Measurements from ENCODE around the gene UBR4.

UBR4 gene

GRCh38 chr1:19072285-19072981 lies 137.6 kb downstream of the UBR4 start:
- ChIA-PET POLR2A (no interaction called here), CTCF (interaction anchor here (0.7 to 1.6 kb wide), 4 partner anchors 121 to 162 kb away, joined by 3 to 5 read pairs (median 3); no protein-coding TSS in a partner anchor)
- DNase-seq (ENCODE audit: extremely low spot score), result no peak
- TF ChIP-seq NFRKB (IDR thresholded peaks at IDR 0.05) (no peak), ELF4 (IDR thresholded peaks at IDR 0.05) (no peak), LEF1 (IDR thresholded peaks at IDR 0.05; ENCODE audit: borderline replicate concordance) (no peak), FOXA1 (IDR thresholded peaks at IDR 0.05) (no peak), SP1 (IDR thresholded peaks at IDR 0.05) (no peak), PKNOX1 (IDR thresholded peaks at IDR 0.05) (no peak), SUZ12 (IDR thresholded peaks at IDR 0.05) (no peak), L3MBTL2 (conservative IDR thresholded peaks at IDR 0.05) (no peak), CTBP1 (IDR thresholded peaks at IDR 0.05; ENCODE audit: borderline replicate concordance) (no peak)

GRCh38 chr1:19071674-19072281 lies 138.3 kb downstream of the UBR4 start:
- TF ChIP-seq BHLHE40 (IDR thresholded peaks at IDR 0.05; ENCODE audit: borderline replicate concordance) (no peak), ELF4 (IDR thresholded peaks at IDR 0.05) (no peak), PKNOX1 (IDR thresholded peaks at IDR 0.05) (no peak), ZNF384 (IDR thresholded peaks at IDR 0.05) (no peak), LEF1 (IDR thresholded peaks at IDR 0.05; ENCODE audit: borderline replicate concordance) (no peak), TARDBP (IDR thresholded peaks at IDR 0.05) (no peak), FOXK2 (IDR thresholded peaks at IDR 0.05) (no peak), FOXA1 (IDR thresholded peaks at IDR 0.05) (no peak), NFRKB (IDR thresholded peaks at IDR 0.05) (no peak), SUZ12 (IDR thresholded peaks at IDR 0.05) (no peak), FOXM1 (IDR thresholded peaks at IDR 0.05; ENCODE audit: borderline replicate concordance) (no peak), CTBP1 (IDR thresholded peaks at IDR 0.05; ENCODE audit: borderline replicate concordance) (no peak), L3MBTL2 (conservative IDR thresholded peaks at IDR 0.05) (no peak)
- CTCF ChIA-PET, result interaction anchor here (0.7 to 1.6 kb wide), 2 partner anchors 121 to 159 kb away, joined by 3 to 5 read pairs; no protein-coding TSS in a partner anchor
- DNase-seq (ENCODE audit: extremely low spot score), result no peak
- POLR2A ChIA-PET, result no interaction called here

- CTCF ChIA-PET, result interaction anchor here (1.6 kb wide), 1 partner anchor 158 kb away, joined by 5 read pairs; no protein-coding TSS in a partner anchor
- TF ChIP-seq PKNOX1 (IDR thresholded peaks at IDR 0.05), result no peak
- no peak for TF ChIP-seq NFRKB (IDR thresholded peaks at IDR 0.05)
- no peak for TF ChIP-seq FOXA1 (IDR thresholded peaks at IDR 0.05)
- TF ChIP-seq SP1 (IDR thresholded peaks at IDR 0.05), result no peak
- TF ChIP-seq FOXM1 (IDR thresholded peaks at IDR 0.05; ENCODE audit: borderline replicate concordance), result no peak
- TF ChIP-seq BHLHE40 (IDR thresholded peaks at IDR 0.05; ENCODE audit: borderline replicate concordance), result no peak
- TF ChIP-seq FOXK2 (IDR thresholded peaks at IDR 0.05), result no peak
- TF ChIP-seq CTBP1 (IDR thresholded peaks at IDR 0.05; ENCODE audit: borderline replicate concordance), result no peak
- no peak for TF ChIP-seq LEF1 (IDR thresholded peaks at IDR 0.05; ENCODE audit: borderline replicate concordance)
- no peak for TF ChIP-seq ELF4 (IDR thresholded peaks at IDR 0.05)
- no peak for TF ChIP-seq L3MBTL2 (conservative IDR thresholded peaks at IDR 0.05)
- TF ChIP-seq TARDBP (IDR thresholded peaks at IDR 0.05), result no peak
- TF ChIP-seq HDGF (IDR thresholded peaks at IDR 0.05; ENCODE audit: borderline replicate concordance), result no peak
- TF ChIP-seq ZNF384 (IDR thresholded peaks at IDR 0.05), result no peak
- no peak for TF ChIP-seq SUZ12 (IDR thresholded peaks at IDR 0.05)
- TF ChIP-seq ARNT (IDR thresholded peaks at IDR 0.05), result no peak
- DNase-seq (ENCODE audit: extremely low spot score), result no peak
- POLR2A ChIA-PET, result no interaction called here
Measured at GRCh38 chr1:19070891-19071621, 139.0 kb downstream of the UBR4 start.

- TF ChIP-seq CTBP1 (IDR thresholded peaks at IDR 0.05; ENCODE audit: borderline replicate concordance) (no peak), NFRKB (IDR thresholded peaks at IDR 0.05) (no peak), TARDBP (IDR thresholded peaks at IDR 0.05) (no peak), ARNT (IDR thresholded peaks at IDR 0.05) (no peak), FOXA1 (IDR thresholded peaks at IDR 0.05) (no peak), FOXK2 (IDR thresholded peaks at IDR 0.05) (no peak), LEF1 (IDR thresholded peaks at IDR 0.05; ENCODE audit: borderline replicate concordance) (no peak), ZNF384 (IDR thresholded peaks at IDR 0.05) (no peak), FOXM1 (IDR thresholded peaks at IDR 0.05; ENCODE audit: borderline replicate concordance) (no peak), L3MBTL2 (conservative IDR thresholded peaks at IDR 0.05) (no peak), SP1 (IDR thresholded peaks at IDR 0.05) (no peak), HDGF (IDR thresholded peaks at IDR 0.05; ENCODE audit: borderline replicate concordance) (no peak), SUZ12 (IDR thresholded peaks at IDR 0.05) (no peak), ELF4 (IDR thresholded peaks at IDR 0.05) (no peak)
- CTCF ChIA-PET, result no interaction called here
- no peak for DNase-seq (ENCODE audit: extremely low spot score)
- POLR2A ChIA-PET, result no interaction called here
Measured at GRCh38 chr1:19070197-19070651, 139.8 kb downstream of the UBR4 start.

GRCh38 chr1:19068639-19069276 lies 141.3 kb downstream of the UBR4 start:
- DNase-seq (ENCODE audit: extremely low spot score), result no peak
- ChIA-PET POLR2A (no interaction called here), CTCF (interaction anchor here (1.1 kb wide), 1 partner anchor 185 kb away, joined by 3 read pairs; no protein-coding TSS in a partner anchor)
- TF ChIP-seq NFRKB (IDR thresholded peaks at IDR 0.05) (no peak), LEF1 (IDR thresholded peaks at IDR 0.05; ENCODE audit: borderline replicate concordance) (no peak), PKNOX1 (IDR thresholded peaks at IDR 0.05) (no peak), SUZ12 (IDR thresholded peaks at IDR 0.05) (no peak), HDGF (IDR thresholded peaks at IDR 0.05; ENCODE audit: borderline replicate concordance) (no peak), BHLHE40 (IDR thresholded peaks at IDR 0.05; ENCODE audit: borderline replicate concordance) (no peak), ARNT (IDR thresholded peaks at IDR 0.05) (no peak)
